ENCODE data around the gene STAC3.

GRCh38 chr12:57194253-57194652 lies 56.7 kb downstream of the STAC3 start:
- TF ChIP-seq CTCF (IDR thresholded peaks at IDR 0.05; ENCODE audit: low read length): no peak
- no peak for TF ChIP-seq EZH2phosphoT487 (IDR thresholded peaks at IDR 0.05; ENCODE audit: low read length)

Measured in MM.1S (cell line).